HG03521 (cell line): ENCODE results near the gene GIPR.
"Not testable (repeated sequence)": the region's sequence is repeated elsewhere in the genome, so short reads cannot be mapped to it uniquely, and the experiment has no call there.

Experiments
- ATAC-seq: cut with Tn5 transposase; IDR thresholded peaks from one replicate; pipeline ENCODE4 v1.9.1; 2021; ENCODE audit warnings: mild to moderate bottlenecking, moderate library complexity; ENCODE audit not compliant: unreplicated experiment

Gene GIPR

DNA sequence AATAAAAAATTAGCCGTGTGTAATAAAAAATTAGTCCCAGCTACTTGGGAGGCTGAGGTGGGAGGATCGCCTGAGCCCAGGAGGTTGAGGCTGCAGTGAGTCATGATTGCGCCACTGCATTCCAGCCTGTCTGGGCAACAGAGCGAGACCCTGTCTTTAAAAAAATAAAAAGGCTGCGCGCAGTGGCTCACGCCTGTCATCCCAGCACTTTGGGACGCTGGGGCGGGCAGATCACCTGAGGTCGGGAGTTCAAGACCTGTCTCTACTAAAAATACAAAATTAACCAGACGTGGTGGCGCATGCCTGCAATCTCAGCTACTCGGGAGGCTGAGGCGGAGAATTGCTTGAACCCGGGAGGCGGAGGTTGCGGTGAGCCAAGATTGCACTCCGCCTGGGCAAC lies 60.7 kb downstream of the GIPR start:
- ATAC-seq = not testable (repeated sequence)

DNA sequence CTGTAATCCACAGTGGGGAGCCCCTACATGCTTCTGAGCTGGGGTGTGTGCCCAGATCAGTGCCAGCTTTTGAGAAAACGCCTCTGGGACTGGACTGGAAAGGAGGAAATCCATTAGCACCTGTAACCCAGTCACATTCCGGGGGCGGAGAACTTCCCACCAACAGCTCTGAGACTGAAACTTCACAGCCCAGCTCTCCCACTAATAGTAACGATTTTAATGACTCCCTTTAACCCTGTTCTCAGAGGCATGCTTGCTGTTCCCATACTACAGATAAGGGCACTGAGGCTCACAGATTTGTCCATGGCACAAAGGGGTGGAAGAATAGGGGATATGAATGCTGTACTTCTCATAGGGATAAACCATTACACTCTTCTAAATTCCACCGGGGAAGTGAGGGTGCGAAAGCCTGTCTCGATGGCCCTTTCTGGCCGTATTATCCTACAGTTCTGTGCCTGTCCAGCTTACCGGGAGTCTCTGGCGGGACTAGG lies 61.8 kb downstream of the GIPR start:
- ATAC-seq = no peak

- ATAC-seq = peak; percentile 93
These were observed 62.6 kb downstream of the GIPR start, which contains the start of gene FBXO46 for GRCh38 chr19:45730368-45731288. Gene FBXO46, minus strand, starts transcription at chr19:45730896. Its CDS starts 17,401 bp downstream, at chr19:45713495.
